Medulla oblongata (tissue), 1 donor: ENCODE results near the gene PRR4.
A peak's percentile ranks its signal among the peaks of the same experiment; 100 is the strongest.

Experiments used
- DNase-seq: peaks from one replicate; pipeline ENCODE4 v3.0.0-alpha.2; 2015; ENCODE audit errors: extremely low spot score

The PRR4 gene

GRCh38 chr12:10849425-10849878 lies at the start of gene PRR4:
PRR4 (minus strand) TSS chr12:10849475; CDS start chr12:10849437, 38 bp downstream.
- DNase-seq: no peak

GRCh38 chr12:10896854-10897253 lies 47.6 kb upstream of the PRR4 start:
- DNase-seq: no peak

GRCh38 chr12:10891937-10892336 lies 42.7 kb upstream of the PRR4 start:
- DNase-seq: no peak

GRCh38 chr12:10889226-10889625 lies 40.0 kb upstream of the PRR4 start:
- DNase-seq: no peak

GRCh38 chr12:10884086-10884725 lies 34.9 kb upstream of the PRR4 start, which contains the start of gene PRH1:
PRH1 (minus strand) TSS chr12:10884255; CDS start chr12:10884217, 38 bp downstream.
- DNase-seq: no peak

GRCh38 chr12:10873378-10873777 lies 24.1 kb upstream of the PRR4 start:
- peak; percentile 8 for DNase-seq

GRCh38 chr12:10867381-10867780 lies 18.1 kb upstream of the PRR4 start:
- DNase-seq: no peak

GRCh38 chr12:10863512-10864218 lies 14.4 kb upstream of the PRR4 start:
- DNase-seq: no peak

- no peak for DNase-seq
Measured at GRCh38 chr12:10861366-10861765, 12.1 kb upstream of the PRR4 start.

- DNase-seq: no peak
Measured at GRCh38 chr12:10855807-10856206, 6.5 kb upstream of the PRR4 start.

GRCh38 chr12:10853776-10854175 lies 4.5 kb upstream of the PRR4 start:
- no peak for DNase-seq

- no peak for DNase-seq
Measured at GRCh38 chr12:10851243-10851858, 2.1 kb upstream of the PRR4 start.

GRCh38 chr12:10847744-10848143 lies 1.5 kb downstream of the PRR4 start:
- peak; percentile 3 for DNase-seq

GRCh38 chr12:10842862-10843261 lies 6.4 kb downstream of the PRR4 start:
- no peak for DNase-seq

- DNase-seq: no peak
Measured at GRCh38 chr12:10838461-10838860, 10.8 kb downstream of the PRR4 start.

GRCh38 chr12:10829994-10830393 lies 19.3 kb downstream of the PRR4 start:
- no peak for DNase-seq

- no peak for DNase-seq
Measured at GRCh38 chr12:10826258-10826657, 23.0 kb downstream of the PRR4 start, which contains the start of gene TAS2R10. TAS2R10 (minus strand) TSS chr12:10826358; CDS start chr12:10826269, 89 bp downstream.

- DNase-seq: no peak
Measured at GRCh38 chr12:10824957-10825356, 24.3 kb downstream of the PRR4 start.

GRCh38 chr12:10811883-10812536 lies 37.3 kb downstream of the PRR4 start:
- DNase-seq: no peak

- no peak for DNase-seq
Measured at GRCh38 chr12:10810068-10810467, 39.2 kb downstream of the PRR4 start, which contains the start of gene TAS2R9. TAS2R9 (minus strand) TSS chr12:10810168; CDS start chr12:10810075, 93 bp downstream.

GRCh38 chr12:10807186-10807585 lies 42.1 kb downstream of the PRR4 start, which contains the start of gene TAS2R8:
TAS2R8 (minus strand) TSS chr12:10807286; CDS start chr12:10806980, 306 bp downstream.
- no peak for DNase-seq

GRCh38 chr12:10802587-10802986 lies 46.7 kb downstream of the PRR4 start, which contains the start of gene TAS2R7:
TAS2R7 (minus strand) TSS chr12:10802627; CDS start chr12:10802570, 57 bp downstream.
- DNase-seq: no peak
